ENCODE measurements around the gene ZNF787. TPM values are rescaled to one million over a fixed set of nuclear protein-coding genes. Genes with fewer than 3 reads are reported as not detected.
A peak's percentile ranks its signal among the peaks of the same experiment; 100 is the strongest.

The ZNF787 gene
- total RNA-seq, 4 donors from 2014 or later, result 3.3 to 32.1 (median 21.5) TPM; not detected in 1

GRCh38 chr19:56139847-56140582 lies 18.9 kb upstream of the ZNF787 start:
- no peak for DNase-seq
- H3K4me3 ChIP-seq, result peak overlapping the region; percentile 57 to 66
- TF ChIP-seq CTCF (IDR thresholded peaks at IDR 0.05), result no peak
- TF ChIP-seq POLR2A (IDR thresholded peaks at IDR 0.05), result no peak
- no peaks in the 10 kb centered on the region for H3K4me1 ChIP-seq
- H3K27me3 ChIP-seq, result no peaks in the 10 kb centered on the region
- no peaks in the 10 kb centered on the region for H3K36me3 ChIP-seq
- no peaks in the 10 kb centered on the region for H3K9me3 ChIP-seq
- intact Hi-C loops (cut with DNase I; ENCODE audit: low total_unique reads), result no loop called here
- peak overlapping the region; percentile 93 for H3K27ac ChIP-seq

GRCh38 chr19:56138069-56138468 lies 17.0 kb upstream of the ZNF787 start:
- no peaks in the 10 kb centered on the region for H3K9me3 ChIP-seq
- H3K36me3 ChIP-seq, result no peaks in the 10 kb centered on the region
- no peak overlapping the region for H3K27ac ChIP-seq
- DNase-seq, result no peak
- intact Hi-C loops (cut with DNase I; ENCODE audit: low total_unique reads), result no loop called here
- no peaks in the 10 kb centered on the region for H3K4me1 ChIP-seq
- no peak for TF ChIP-seq CTCF (IDR thresholded peaks at IDR 0.05)
- TF ChIP-seq POLR2A (IDR thresholded peaks at IDR 0.05), result no peak
- no peak overlapping the region for H3K4me3 ChIP-seq
- no peaks in the 10 kb centered on the region for H3K27me3 ChIP-seq

- DNase-seq, result no peak
- intact Hi-C loops (cut with DNase I; ENCODE audit: low total_unique reads), result no loop called here
- TF ChIP-seq POLR2A (IDR thresholded peaks at IDR 0.05) (no peak), CTCF (IDR thresholded peaks at IDR 0.05) (no peak)
- Histone ChIP-seq H3K27ac (no peak overlapping the region), H3K4me3 (no peak overlapping the region), H3K9me3 (no peaks in the 10 kb centered on the region), H3K4me1 (no peaks in the 10 kb centered on the region), H3K36me3 (no peaks in the 10 kb centered on the region), H3K27me3 (no peaks in the 10 kb centered on the region)
These were observed 16.3 kb upstream of the ZNF787 start for GRCh38 chr19:56137405-56137804.

- no peak overlapping the region for H3K4me3 ChIP-seq
- intact Hi-C loops (cut with DNase I; ENCODE audit: low total_unique reads), result no loop called here
- no peaks in the 10 kb centered on the region for H3K36me3 ChIP-seq
- TF ChIP-seq POLR2A (IDR thresholded peaks at IDR 0.05), result no peak
- TF ChIP-seq CTCF (IDR thresholded peaks at IDR 0.05), result no peak
- no peaks in the 10 kb centered on the region for H3K9me3 ChIP-seq
- H3K27ac ChIP-seq, result no peak overlapping the region
- no peak for DNase-seq
- no peaks in the 10 kb centered on the region for H3K4me1 ChIP-seq
- H3K27me3 ChIP-seq, result no peaks in the 10 kb centered on the region
These were observed 15.3 kb upstream of the ZNF787 start for GRCh38 chr19:56136362-56136761.

GRCh38 chr19:56134654-56134921 lies 13.5 kb upstream of the ZNF787 start:
- Histone ChIP-seq H3K9me3 (no peaks in the 10 kb centered on the region), H3K27me3 (no peaks in the 10 kb centered on the region), H3K27ac (no peak overlapping the region), H3K4me3 (no peak overlapping the region), H3K4me1 (no peaks in the 10 kb centered on the region), H3K36me3 (no peaks in the 10 kb centered on the region)
- no peak for DNase-seq
- intact Hi-C loops (cut with DNase I; ENCODE audit: low total_unique reads), result no loop called here
- TF ChIP-seq POLR2A (IDR thresholded peaks at IDR 0.05) (no peak), CTCF (IDR thresholded peaks at IDR 0.05) (no peak)
